ENCODE data around the gene NDUFA3.

The NDUFA3 gene

DNA sequence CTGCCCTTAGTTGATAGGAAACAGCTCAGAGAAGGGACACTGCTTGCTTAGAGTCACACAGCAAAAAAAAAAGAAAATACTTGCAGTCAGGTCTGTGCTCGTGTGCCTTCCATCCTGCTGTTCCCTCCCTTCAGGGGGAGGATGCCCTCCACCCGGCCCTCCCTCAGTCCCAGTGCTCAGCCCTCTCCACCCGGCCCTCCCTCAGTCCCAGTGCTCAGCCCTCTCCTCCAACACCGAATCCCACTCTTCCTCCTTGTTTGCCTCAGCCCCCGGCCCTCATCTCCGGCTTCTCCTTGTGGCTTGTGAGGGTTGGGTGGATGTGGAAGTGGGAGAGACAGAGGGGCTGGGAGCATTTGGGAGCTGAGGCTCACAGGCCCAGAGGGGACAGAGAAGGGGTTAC is 7.0 kb downstream of the NDUFA3 start:
- H3K9me3 ChIP-seq: no peaks in the 10 kb centered on the region
- TF ChIP-seq, protein P1, sequence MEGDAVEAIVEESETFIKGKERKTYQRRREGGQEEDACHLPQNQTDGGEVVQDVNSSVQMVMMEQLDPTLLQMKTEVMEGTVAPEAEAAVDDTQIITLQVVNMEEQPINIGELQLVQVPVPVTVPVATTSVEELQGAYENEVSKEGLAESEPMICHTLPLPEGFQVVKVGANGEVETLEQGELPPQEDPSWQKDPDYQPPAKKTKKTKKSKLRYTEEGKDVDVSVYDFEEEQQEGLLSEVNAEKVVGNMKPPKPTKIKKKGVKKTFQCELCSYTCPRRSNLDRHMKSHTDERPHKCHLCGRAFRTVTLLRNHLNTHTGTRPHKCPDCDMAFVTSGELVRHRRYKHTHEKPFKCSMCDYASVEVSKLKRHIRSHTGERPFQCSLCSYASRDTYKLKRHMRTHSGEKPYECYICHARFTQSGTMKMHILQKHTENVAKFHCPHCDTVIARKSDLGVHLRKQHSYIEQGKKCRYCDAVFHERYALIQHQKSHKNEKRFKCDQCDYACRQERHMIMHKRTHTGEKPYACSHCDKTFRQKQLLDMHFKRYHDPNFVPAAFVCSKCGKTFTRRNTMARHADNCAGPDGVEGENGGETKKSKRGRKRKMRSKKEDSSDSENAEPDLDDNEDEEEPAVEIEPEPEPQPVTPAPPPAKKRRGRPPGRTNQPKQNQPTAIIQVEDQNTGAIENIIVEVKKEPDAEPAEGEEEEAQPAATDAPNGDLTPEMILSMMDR (IDR thresholded peaks at IDR 0.05): no peak
- peaks cover 44 to 60% (median 55%) of the 10 kb centered on the region in 3 donors for H3K36me3 ChIP-seq
- H3K27me3 ChIP-seq: no peaks in the 10 kb centered on the region
- peaks cover 0 to 10% (median 9%) of the 10 kb centered on the region in 4 donors for H3K4me1 ChIP-seq
- no peak overlapping the region for H3K27ac ChIP-seq
- intact Hi-C loops (cut with DNase I; ENCODE audit: low total_unique reads): no loop called here
- H3K4me3 ChIP-seq: no peak overlapping the region
- no peak for DNase-seq

DNA sequence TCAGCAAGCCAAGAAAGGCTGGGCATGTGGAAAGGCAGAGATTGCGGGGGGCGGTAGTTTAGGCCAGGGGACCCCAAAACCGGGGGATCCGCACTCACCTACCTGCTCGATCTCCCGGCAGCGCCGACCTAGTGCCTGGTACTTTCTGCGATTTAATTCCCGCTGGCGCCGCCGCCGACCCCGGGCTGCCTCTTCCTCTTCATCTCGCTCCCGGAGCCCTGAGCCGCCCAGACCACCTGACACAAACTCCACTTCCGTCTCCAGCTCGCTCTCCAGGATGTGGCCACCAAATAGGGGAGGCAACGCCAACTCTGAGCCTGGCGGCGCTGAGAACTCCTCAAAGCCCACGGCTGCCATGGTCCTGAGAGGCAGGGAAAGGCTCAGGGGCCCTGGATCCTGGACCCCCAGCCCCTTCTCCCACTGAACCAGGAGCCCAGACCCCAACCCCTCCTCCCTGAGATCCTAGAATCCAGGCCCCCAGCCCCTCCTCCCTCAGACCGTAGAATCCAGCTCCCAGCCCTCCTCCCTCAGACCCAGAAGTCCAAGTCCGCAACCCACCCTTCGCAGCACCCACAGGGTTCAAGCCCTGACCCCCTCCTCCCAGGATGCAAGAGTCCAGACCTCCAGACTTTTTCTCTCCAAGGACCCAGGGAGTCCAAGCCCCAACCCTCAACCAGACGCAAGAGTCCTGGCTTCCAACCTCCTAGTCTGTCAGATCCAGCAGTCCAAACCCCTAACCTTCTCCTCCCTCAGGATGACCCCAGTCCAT is 11.9 kb downstream of the NDUFA3 start:
- peak in 1 of 2 donors; percentile 41 for DNase-seq
- peaks cover 26 to 36% (median 35%) of the 10 kb centered on the region in 3 donors for H3K36me3 ChIP-seq
- no peaks in the 10 kb centered on the region for H3K27me3 ChIP-seq
- intact Hi-C loops (cut with DNase I; ENCODE audit: low total_unique reads): no loop called here
- peaks cover 0 to 28% (median 25%) of the 10 kb centered on the region in 4 donors for H3K4me1 ChIP-seq
- H3K4me3 ChIP-seq: peak overlapping the region; percentile 80 to 82
- H3K27ac ChIP-seq: peak overlapping the region; percentile 88 to 91
- H3K9me3 ChIP-seq: no peaks in the 10 kb centered on the region
- TF ChIP-seq, protein P1 (IDR thresholded peaks at IDR 0.05): no peak

DNA sequence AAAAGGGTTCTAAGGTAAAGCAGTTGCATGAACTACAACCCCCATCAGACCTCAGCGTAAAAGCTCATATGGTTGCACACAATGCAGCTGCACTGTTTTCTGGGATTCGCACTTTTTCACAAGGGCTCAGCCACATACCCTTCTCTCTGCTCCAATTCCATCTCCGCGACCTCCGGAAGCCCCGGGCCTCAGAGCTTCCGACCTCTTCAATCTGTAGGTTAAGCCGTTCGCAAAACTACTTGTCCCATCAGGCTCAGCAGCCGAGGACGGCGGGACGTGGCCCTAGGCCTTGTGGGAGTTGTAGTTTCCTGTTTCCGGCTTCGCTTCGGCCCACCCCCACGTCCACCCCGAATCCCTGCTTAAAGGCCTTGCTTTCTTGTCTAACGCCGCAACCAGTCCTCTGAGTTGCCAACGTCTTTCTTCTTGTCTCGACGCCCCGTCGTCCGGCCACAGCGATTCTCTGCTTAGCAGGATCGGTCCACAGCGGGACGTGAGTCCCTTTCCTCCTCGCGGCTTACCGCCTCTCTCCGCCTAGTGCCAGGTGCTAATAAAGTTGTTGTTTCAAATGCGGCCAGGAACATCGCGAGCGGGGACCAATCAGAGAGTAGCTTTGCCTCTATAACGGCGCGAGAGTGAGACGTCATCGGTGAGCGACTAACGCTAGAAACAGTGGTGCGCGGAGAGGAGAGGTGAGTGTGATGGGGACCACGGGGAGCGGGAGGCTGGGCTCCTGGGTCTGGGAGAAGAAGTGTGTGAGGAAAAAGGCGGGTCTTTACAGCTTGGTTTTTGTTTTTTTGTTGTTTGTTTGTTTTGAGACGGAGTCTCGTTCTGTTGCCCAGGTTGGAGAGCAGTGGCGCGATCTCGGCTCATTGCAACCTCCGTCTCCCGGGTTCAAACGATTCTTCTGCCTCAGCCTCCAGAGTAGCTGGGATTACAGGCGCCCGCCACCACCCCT is 12.7 kb downstream of the NDUFA3 start, which contains the start of the genes PRPF31 and TFPT:
Gene PRPF31 (plus strand): TSS at position 646 of the 955 bp plus-strand sequence. CDS start 2,525 bp downstream, outside the sequence.
Gene TFPT (minus strand): TSS at position 549 of the 955 bp plus-strand sequence. CDS start 388 bp downstream, at position 161.
- Histone ChIP-seq H3K27ac (peak within 1 kb of the TSS; percentile 88 to 91), H3K9me3 (no peaks in the 10 kb centered on the region), H3K4me1 (peaks cover 0 to 28% (median 25%) of the 10 kb centered on the region in 4 donors), H3K4me3 (peak within 1 kb of the TSS; percentile 80 to 82), H3K27me3 (no peaks in the 10 kb centered on the region), H3K36me3 (peaks cover 27 to 36% (median 34%) of the 10 kb centered on the region in 3 donors)
- peak; percentile 98 for DNase-seq
- TF ChIP-seq, protein P1 (IDR thresholded peaks at IDR 0.05): no peak
- intact Hi-C loops (cut with DNase I; ENCODE audit: low total_unique reads): no loop called here

DNA sequence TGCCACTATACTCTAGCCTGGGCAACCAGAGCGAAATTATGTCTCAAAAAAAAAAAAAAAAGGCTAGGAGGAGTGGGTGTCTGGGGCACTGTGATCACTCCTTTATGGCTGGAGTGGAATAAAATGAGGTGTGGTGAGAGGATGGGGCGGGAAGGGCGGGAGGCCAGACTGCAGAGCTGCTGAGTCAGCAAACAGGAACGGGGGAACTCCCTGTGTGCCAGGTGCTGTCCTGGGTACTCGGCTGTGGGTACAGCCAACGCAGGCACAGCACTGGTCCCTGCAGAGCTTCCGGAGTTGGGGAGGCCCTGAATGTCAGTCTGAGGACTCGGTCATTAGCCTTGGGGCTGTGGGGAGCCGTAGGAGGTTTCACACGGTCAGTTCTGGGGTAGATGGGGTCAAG is 18.6 kb downstream of the NDUFA3 start:
- H3K4me1 ChIP-seq: peaks cover 0 to 10% (median 9%) of the 10 kb centered on the region in 4 donors
- no peak for DNase-seq
- H3K27ac ChIP-seq: no peak overlapping the region
- H3K9me3 ChIP-seq: no peaks in the 10 kb centered on the region
- H3K4me3 ChIP-seq: no peak overlapping the region
- intact Hi-C loops (cut with DNase I; ENCODE audit: low total_unique reads): no loop called here
- H3K27me3 ChIP-seq: no peaks in the 10 kb centered on the region
- TF ChIP-seq, protein P1 (IDR thresholded peaks at IDR 0.05): no peak
- peaks cover 72 to 85% (median 77%) of the 10 kb centered on the region in 3 donors for H3K36me3 ChIP-seq

DNA sequence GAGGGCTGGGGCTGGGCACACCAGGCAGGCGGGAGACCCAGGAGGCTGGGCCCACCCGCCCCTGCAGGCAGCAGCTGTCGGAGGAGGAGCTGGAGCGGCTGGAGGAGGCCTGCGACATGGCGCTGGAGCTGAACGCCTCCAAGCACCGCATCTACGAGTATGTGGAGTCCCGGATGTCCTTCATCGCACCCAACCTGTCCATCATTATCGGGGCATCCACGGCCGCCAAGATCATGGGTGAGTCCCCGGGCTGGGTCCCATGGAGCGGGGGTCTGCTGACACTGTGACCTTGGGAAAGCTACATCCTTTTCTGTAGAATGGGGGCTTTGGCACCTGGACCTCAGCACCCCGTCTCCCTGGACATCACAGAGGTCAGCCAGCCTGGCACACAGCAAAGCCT is 21.0 kb downstream of the NDUFA3 start:
- no peak overlapping the region for H3K4me3 ChIP-seq
- no peak overlapping the region for H3K27ac ChIP-seq
- DNase-seq: no peak
- no peaks in the 10 kb centered on the region for H3K4me1 ChIP-seq
- intact Hi-C loops (cut with DNase I; ENCODE audit: low total_unique reads): no loop called here
- peaks cover 88 to 99% (median 93%) of the 10 kb centered on the region in 3 donors for H3K36me3 ChIP-seq
- no peaks in the 10 kb centered on the region for H3K9me3 ChIP-seq
- no peaks in the 10 kb centered on the region for H3K27me3 ChIP-seq
- TF ChIP-seq, protein P1 (IDR thresholded peaks at IDR 0.05): no peak

All from tibial artery (tissue), 4 donors.